GM23248 (cell line): ENCODE results near the gene CSTPP1.

Source experiments
- EZH2 ChIP-seq: fragments of 200-600 bp; sonication (generic); IDR thresholded peaks from 2 replicates; pipeline ENCODE4 v1.6.1; 2018; ENCODE audit warnings: antibody characterized with exemption, mild to moderate bottlenecking; ENCODE audit not compliant: insufficient read depth, poor library complexity, severe bottlenecking
- EZH2phosphoT487 ChIP-seq: fragments of 200-600 bp; sonication (generic); IDR thresholded peaks from 2 replicates; pipeline ENCODE4 v1.6.1; 2018; ENCODE audit warnings: antibody characterized with exemption, moderate library complexity, mild to moderate bottlenecking, low read depth; ENCODE audit not compliant: insufficient read depth

DNA sequence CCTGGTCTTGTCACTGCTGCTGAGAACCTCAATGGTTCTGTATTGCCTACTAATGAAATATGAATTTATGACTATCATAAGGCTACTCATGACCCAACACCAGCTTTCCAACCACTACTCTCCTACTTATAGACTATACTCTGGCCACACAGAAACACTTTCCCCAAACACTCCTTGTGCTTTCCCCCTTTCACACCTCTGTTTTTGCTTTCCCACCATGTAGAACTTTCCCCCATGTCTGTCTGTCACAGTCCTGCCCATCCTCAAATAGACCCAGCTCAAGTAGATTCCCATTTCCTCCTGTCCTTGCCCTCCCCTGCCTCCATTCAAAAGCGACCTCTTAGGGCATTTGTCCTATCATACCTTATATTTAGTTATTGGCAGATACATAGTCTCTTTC is 134.2 kb downstream of the CSTPP1 start:
- TF ChIP-seq EZH2 (no peak), EZH2phosphoT487 (no peak)
